Astrocyte of the cerebellum (primary cell): ENCODE measurements around the gene MLN.

ENCODE experiments used
- DNase-seq: peaks from one replicate; pipeline ENCODE4 v3.0.0-alpha.2; 2011; ENCODE audit warnings: low read depth
- H3K4me3 ChIP-seq: 2 replicates; pipeline ENCODE4 v1.5.1; 2011; ENCODE audit warnings: mild to moderate bottlenecking, low read depth, low read length, moderate library complexity
- in situ Hi-C: cut with HindIII; loops from 2 replicates; pipeline ENCODE4 v1.10.0; 2017; ENCODE audit warnings: low sequenced_read_pairs
- TF ChIP-seq, protein P1 (sequence below): IDR thresholded peaks from 2 replicates; pipeline ENCODE4 v1.5.1; 2012; ENCODE audit warnings: low read length, low read depth, moderate library complexity, mild to moderate bottlenecking; ENCODE audit errors: missing control alignments

MLN gene

DNA sequence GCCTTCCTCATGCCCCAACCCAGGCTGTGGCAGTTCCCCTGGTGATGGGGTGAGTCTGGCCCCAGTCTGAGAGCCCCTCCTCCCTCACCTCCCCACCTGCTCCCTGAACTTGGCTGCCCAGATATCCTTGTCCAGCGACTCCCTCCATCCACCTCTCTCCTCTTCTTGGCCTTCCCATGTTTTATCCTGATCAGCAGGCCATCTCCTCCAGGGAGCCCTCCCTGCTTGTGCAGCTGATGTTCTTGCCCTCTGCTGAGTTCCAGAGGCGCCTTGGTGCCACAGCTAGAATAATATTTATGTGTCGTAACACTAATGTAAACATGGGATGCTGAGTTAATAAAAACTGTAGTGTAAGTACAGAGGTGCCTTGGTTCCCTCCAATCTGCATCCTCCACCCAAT, 46.7 kb downstream of the MLN start:
- no peak for DNase-seq
- TF ChIP-seq, protein P1, sequence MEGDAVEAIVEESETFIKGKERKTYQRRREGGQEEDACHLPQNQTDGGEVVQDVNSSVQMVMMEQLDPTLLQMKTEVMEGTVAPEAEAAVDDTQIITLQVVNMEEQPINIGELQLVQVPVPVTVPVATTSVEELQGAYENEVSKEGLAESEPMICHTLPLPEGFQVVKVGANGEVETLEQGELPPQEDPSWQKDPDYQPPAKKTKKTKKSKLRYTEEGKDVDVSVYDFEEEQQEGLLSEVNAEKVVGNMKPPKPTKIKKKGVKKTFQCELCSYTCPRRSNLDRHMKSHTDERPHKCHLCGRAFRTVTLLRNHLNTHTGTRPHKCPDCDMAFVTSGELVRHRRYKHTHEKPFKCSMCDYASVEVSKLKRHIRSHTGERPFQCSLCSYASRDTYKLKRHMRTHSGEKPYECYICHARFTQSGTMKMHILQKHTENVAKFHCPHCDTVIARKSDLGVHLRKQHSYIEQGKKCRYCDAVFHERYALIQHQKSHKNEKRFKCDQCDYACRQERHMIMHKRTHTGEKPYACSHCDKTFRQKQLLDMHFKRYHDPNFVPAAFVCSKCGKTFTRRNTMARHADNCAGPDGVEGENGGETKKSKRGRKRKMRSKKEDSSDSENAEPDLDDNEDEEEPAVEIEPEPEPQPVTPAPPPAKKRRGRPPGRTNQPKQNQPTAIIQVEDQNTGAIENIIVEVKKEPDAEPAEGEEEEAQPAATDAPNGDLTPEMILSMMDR = no peak
- in situ Hi-C loops = no loop called here
- no peak overlapping the region for H3K4me3 ChIP-seq

DNA sequence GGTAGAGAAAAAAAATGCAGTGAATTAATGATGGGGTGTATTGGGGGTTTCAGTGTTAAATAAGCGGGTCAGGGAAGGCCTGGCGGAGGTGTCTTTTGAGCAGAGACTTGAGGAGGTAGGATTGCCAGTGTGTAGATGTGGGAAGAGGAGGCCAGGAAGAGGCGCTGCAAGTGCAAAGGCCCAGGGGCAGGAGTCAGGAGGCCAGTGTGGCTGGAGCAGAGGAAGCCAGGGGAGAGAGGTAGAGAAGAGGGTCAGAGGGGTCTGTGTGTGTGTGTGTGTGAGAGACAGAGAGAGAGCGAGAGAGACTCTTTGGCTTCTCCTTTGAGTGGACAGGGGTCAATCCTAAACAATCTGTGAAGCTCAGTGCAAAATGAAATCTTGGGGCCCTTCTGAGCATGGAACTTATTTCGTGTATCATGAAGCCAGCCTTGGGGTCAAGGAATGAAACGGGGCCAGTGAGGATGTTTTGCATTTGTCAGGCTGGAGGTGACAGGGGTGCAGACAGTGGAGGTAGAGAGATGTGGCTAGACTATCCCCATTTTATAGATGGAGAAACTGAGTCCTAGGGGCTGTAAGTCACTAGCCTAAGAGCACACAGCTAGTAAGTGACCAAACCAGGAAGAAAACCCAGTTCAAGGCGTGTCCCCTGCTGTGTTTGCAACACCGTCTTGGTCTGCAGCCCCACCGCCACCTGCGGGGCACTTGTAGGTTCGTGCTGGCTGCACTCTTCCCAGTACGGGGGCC, 47.4 kb downstream of the MLN start:
- no peak for DNase-seq
- TF ChIP-seq, protein P1 = no peak
- in situ Hi-C loops = no loop called here
- H3K4me3 ChIP-seq = no peak overlapping the region

DNA sequence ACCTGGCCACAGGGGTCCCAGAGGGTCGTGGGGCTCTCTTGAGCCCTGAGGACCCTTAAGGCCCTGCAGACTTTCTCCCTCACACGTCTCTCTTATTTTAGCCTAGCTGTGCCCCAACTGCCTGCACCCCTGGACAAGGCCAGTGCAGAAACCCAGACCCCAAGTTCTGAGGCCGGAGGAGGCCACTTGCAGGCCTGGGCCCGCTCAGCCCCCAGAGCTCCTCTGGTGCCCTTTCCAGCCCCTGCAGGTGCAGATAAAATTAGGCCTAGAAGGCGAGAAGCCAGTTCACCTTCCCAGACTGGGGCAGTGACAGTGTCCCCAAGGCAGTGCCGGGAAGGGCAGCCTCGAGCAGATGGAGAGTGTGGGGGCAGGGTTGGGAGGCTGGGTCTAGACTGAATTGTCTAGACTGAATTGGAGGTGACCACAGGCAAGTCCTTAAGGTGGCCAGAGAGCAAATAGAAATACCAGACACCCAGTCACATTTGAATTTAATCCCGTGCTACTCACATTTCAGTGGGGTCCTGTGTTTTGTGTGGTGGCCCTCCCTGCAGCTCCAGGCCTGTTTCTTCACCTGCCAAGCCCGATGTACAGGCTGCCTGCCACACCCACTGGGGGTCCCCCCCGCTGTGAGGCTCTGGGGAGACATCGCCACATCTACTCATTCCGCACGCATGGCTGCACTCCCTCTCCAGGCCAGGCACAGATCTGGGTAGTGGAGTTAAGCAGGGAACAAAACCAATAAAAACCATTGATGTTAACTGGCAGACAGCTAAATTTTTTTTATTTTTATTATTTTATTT, 48.5 kb downstream of the MLN start:
- in situ Hi-C loops = no loop called here
- DNase-seq = no peak
- TF ChIP-seq, protein P1 = no peak

DNA sequence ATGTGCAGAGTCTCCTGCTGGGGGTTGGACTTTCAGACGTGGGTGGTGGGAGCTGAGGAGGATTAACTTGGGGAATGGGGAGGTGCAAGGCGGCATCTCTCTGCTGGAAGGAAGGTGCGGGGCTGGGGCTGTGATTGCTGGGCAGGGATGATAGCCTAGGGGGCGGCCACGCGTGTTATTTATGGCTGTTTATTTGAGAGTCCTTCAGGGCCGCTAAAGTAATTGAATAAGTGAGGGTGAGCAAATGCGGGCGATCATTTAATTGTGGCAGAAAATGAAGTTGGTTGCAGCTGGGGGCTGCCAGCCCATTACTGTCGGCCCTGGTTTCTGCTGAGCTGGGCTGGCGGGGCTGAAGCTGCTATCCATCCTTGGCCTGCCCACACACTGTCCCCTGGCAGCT, 49.6 kb downstream of the MLN start:
- in situ Hi-C loops = no loop called here
- TF ChIP-seq, protein P1 = no peak
- no peak overlapping the region for H3K4me3 ChIP-seq
- DNase-seq = no peak

More for the DNA sequence above, 48.5 kb downstream of the MLN start:
- no peak overlapping the region for H3K4me3 ChIP-seq

DNA sequence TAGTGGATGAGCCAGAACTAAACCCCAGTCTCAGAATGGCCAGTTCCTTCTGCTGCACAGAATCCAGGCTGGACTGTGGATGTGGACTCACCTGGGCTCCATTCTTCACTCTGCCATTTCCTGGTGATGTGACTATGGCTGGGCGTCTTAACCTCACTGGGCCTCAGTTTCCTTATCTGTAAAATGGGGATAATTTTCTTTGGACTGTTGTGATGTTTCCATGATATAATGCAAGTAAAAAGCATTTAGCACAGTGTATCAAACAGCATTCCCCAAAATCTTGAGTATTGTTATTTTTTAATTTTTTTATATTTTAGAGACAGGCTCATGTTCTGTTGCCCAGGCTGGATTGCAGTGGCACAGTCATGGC, 51.2 kb downstream of the MLN start:
- H3K4me3 ChIP-seq = no peak overlapping the region
- DNase-seq = no peak
- in situ Hi-C loops = no loop called here
- TF ChIP-seq, protein P1 = no peak

DNA sequence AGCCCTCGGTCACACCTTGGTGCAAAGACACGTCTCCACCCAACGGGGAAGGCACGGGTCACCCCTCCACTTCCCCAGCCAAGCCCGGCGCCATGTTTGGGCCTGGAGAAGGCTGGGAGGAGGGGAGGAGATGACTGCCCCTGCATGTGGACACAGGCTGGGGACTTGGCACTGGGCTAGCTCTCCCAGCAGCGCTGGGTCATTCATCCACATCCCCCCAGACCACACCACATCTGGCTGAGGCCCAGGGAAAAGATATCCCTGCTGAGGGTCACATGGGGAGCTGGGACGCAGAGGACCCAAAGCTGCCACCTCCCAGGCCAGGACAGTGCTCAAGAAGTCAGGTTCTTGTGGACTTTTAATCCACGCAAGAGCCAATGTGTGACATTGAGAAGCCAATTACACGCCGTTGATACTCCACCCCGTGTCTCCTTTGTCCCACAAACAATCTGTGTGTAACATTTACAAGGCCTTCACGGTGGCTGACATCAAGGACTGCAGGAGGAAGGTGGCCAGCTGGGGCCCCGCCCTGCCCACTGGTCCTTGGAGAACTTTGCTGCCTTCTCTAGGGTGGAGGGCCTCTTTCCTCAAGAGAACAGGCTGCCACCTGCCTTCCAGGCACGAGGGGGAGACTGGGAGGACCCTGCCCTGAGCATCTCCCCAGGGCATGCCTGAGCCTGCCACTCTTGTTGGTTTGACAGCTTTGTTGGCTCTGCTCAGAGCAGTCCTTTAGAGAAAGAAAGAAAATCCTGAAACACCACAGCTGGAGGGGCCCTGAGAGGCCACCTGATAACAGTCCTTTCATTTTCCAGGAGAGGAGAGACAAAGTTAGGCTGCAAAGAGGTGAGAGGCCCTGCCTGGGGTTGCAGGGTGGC, 51.8 kb downstream of the MLN start:
- DNase-seq = no peak
- H3K4me3 ChIP-seq = no peak overlapping the region
- TF ChIP-seq, protein P1 = no peak
- in situ Hi-C loops = no loop called here
